Brain microvascular endothelial cell (primary cell): ENCODE results near the gene MAGI1.

Source experiments
- DNase-seq: peaks from one replicate; pipeline ENCODE4 v3.0.0-alpha.2; 2020
- H3K27ac ChIP-seq: fragments of 250-450 bp; sonication (Bioruptor Pico); 2 replicates; pipeline ENCODE4 v1.5.1; 2020; ENCODE audit warnings: mild to moderate bottlenecking, moderate library complexity
- H3K27me3 ChIP-seq: fragments of 250-450 bp; sonication (Bioruptor Pico); replicated peaks from 2 replicates; pipeline ENCODE4 v1.5.1; 2020; ENCODE audit warnings: mild to moderate bottlenecking
- H3K36me3 ChIP-seq: fragments of 250-450 bp; sonication (Bioruptor Pico); replicated peaks from 2 replicates; pipeline ENCODE4 v1.5.1; 2020; ENCODE audit warnings: mild to moderate bottlenecking
- H3K4me3 ChIP-seq: 2 replicates; pipeline ENCODE4 v1.5.1; 2011; ENCODE audit warnings: low read depth, mild to moderate bottlenecking, control low read depth, low read length, moderate library complexity
- CTCF ChIP-seq: IDR thresholded peaks from 2 replicates; pipeline ENCODE4 v1.5.1; 2011; ENCODE audit warnings: low read depth, mild to moderate bottlenecking, moderate library complexity, low read length, control low read depth, inconsistent platforms; ENCODE audit errors: missing control alignments
- in situ Hi-C: cut with HindIII; loops from 2 replicates; pipeline ENCODE4 v1.10.0; 2017; ENCODE audit warnings: low sequenced_read_pairs, low pct_ligation_motif_present

The MAGI1 gene

GRCh38 chr3:65880350-65880749, 158.4 kb downstream of the MAGI1 start:
- in situ Hi-C loops, result no loop called here
- DNase-seq, result no peak
- H3K4me3 ChIP-seq, result no peak overlapping the region
- H3K36me3 ChIP-seq, result no peaks in the 10 kb centered on the region
- H3K27ac ChIP-seq, result no peak overlapping the region
- H3K27me3 ChIP-seq, result no peaks in the 10 kb centered on the region
- TF ChIP-seq CTCF, result no peak

- no peak overlapping the region for H3K27ac ChIP-seq
- in situ Hi-C loops, result no loop called here
- H3K4me3 ChIP-seq, result no peak overlapping the region
- no peak for TF ChIP-seq CTCF
- no peak for DNase-seq
- no peaks in the 10 kb centered on the region for H3K36me3 ChIP-seq
- H3K27me3 ChIP-seq, result no peaks in the 10 kb centered on the region
These were observed 159.3 kb downstream of the MAGI1 start for GRCh38 chr3:65879372-65879771.

DNA sequence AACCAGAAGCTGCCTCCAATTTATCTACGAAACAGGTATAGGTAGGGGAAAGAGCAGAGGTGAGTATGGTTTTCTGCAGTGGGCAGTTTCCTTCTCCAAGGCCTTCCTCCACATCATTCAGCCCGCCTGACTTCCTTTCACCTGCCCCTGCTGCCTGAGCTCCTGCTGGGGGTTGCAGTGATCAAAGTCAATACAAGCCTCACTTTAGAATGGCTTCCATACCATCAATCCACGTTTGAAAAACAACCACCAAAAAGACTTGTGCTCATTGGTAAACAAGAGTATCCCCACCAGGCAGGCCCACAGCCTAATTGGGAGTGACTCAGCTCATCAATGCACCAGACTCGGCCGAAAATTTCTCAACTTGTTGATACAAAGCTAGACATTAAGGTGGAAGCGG, 159.9 kb downstream of the MAGI1 start:
- no peaks in the 10 kb centered on the region for H3K27me3 ChIP-seq
- no peak for TF ChIP-seq CTCF
- no peak for DNase-seq
- H3K27ac ChIP-seq, result no peak overlapping the region
- in situ Hi-C loops, result no loop called here
- H3K4me3 ChIP-seq, result no peak overlapping the region
- no peaks in the 10 kb centered on the region for H3K36me3 ChIP-seq

DNA sequence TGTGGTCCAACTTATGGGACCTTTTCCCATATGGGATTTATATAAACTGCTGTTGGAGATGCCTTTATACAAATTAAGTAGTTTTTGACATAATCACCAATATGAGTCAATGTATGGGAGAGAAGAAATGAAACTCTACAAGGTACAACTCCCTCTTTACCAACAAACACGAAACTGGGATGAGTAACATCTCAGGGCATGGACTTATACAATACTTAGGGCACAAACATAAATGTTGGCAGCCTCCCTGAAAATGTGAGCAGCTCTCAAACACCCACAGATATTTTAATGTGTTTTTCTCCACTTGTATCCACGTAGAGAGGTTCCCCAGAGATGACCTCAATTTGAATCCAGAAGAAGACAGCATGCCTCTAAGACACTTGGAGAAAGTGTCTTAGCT, 161.6 kb downstream of the MAGI1 start:
- Histone ChIP-seq H3K27ac (no peak overlapping the region), H3K4me3 (no peak overlapping the region), H3K36me3 (no peaks in the 10 kb centered on the region), H3K27me3 (no peaks in the 10 kb centered on the region)
- DNase-seq, result no peak
- no peak for TF ChIP-seq CTCF
- in situ Hi-C loops, result no loop called here

- no peak overlapping the region for H3K4me3 ChIP-seq
- H3K27me3 ChIP-seq, result no peaks in the 10 kb centered on the region
- H3K36me3 ChIP-seq, result no peaks in the 10 kb centered on the region
- in situ Hi-C loops, result no loop called here
- DNase-seq, result no peak
- TF ChIP-seq CTCF, result no peak
- H3K27ac ChIP-seq, result no peak overlapping the region
These were observed 162.7 kb downstream of the MAGI1 start for GRCh38 chr3:65876028-65876420.

DNA sequence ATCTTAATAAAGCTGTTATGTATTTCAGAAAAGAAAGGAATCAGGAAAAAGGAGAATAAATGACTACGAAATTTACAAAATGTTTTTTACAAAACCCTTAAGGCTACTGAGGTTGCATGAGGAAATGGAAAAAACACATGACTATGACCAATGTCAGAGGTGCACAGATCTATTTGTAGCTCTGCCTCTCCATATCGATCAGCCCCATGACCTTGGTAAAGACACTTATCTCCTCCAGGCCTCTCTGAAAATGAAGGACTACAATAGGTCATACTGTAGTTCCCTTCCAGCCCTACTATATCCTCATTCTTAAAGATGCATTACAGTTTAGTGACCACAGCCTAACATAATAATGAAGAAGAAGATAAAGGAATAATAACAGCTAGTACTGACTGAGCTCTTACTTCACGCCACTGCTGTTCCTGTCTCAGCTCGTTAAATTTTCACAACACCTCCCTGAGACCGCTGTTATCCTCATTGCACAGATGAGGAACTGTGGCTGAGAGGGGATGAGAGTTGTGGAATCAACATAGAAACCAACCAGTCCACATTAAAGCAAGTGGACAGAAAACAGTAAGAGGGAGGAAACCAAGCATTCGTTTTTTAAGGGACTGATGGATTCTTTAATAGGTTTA, 163.2 kb downstream of the MAGI1 start:
- TF ChIP-seq CTCF, result no peak
- DNase-seq, result no peak
- no peaks in the 10 kb centered on the region for H3K36me3 ChIP-seq
- in situ Hi-C loops, result no loop called here
- H3K27me3 ChIP-seq, result no peaks in the 10 kb centered on the region
- H3K4me3 ChIP-seq, result no peak overlapping the region
- no peak overlapping the region for H3K27ac ChIP-seq
